CD4-positive, alpha-beta T cell (primary cell): ENCODE measurements around the gene C4orf50. TPM values are rescaled to one million over a fixed set of nuclear protein-coding genes. Genes with fewer than 3 reads are reported as not detected.

ENCODE experiments used
- ATAC-seq: fragments of 200-7000 bp; cut with Tn5 transposase; one replicate; pipeline ENCODE4 v1.10.0; 2022; ENCODE audit warnings: mild to moderate bottlenecking; ENCODE audit not compliant: poor library complexity
- CTCF ChIA-PET: fragments of 350-600 bp; sonication (Branson Sonifier 250); formaldehyde crosslinking; loops from one replicate; lab custom pipeline; 2021; ENCODE audit warnings: antibody characterized with exemption, inconsistent platforms; lab: Charles Lee
- POLR2A ChIA-PET: fragments of 350-600 bp; sonication (Branson Sonifier 250); formaldehyde crosslinking; loops from one replicate; lab custom pipeline; 2021; ENCODE audit warnings: antibody characterized with exemption, inconsistent platforms; lab: Charles Lee
- DNase-seq, 14 experiments: peaks; one replicate each; pipeline ENCODE4 v3.0.0-alpha.2; 2013 to 2020; ENCODE audit warnings: mixed read lengths in 2 of 14
- H3K27ac ChIP-seq, 2 donors: one replicate each; pipeline versions ENCODE4 v1.5.1 to v1.7.0; 2013; ENCODE audit warnings: low read length in 2 of 2, low read depth in 1 of 2, mild to moderate bottlenecking in 1 of 2
- H3K27me3 ChIP-seq, 2 experiments: 1 replicate in 1 of 2; 2 replicates in 1 of 2; pipeline versions ENCODE4 v1.6.1 to v1.7.0; 2013; ENCODE audit warnings: low read length in 2 of 2, control low read depth in 1 of 2, mild to moderate bottlenecking in 1 of 2, moderate library complexity in 1 of 2; ENCODE audit not compliant: insufficient read depth in 2 of 2, control insufficient read depth in 1 of 2
- H3K36me3 ChIP-seq: one replicate; pipeline ENCODE4 v1.6.1; 2013; ENCODE audit warnings: low read length, control low read depth; ENCODE audit not compliant: insufficient read depth
- H3K4me1 ChIP-seq: one replicate; pipeline ENCODE4 v1.6.1; 2013; ENCODE audit warnings: low read length, control low read depth; ENCODE audit not compliant: insufficient read depth
- H3K4me3 ChIP-seq: one replicate; pipeline ENCODE4 v1.5.1; 2013; ENCODE audit warnings: mild to moderate bottlenecking, low read length, moderate library complexity
- H3K9me3 ChIP-seq, 2 experiments: 1 replicate in 1 of 2; 2 replicates in 1 of 2; pipeline versions ENCODE4 v1.6.1 to v1.7.0; 2013; ENCODE audit warnings: low read length in 2 of 2, mild to moderate bottlenecking in 2 of 2, control low read depth in 1 of 2, moderate library complexity in 1 of 2; ENCODE audit not compliant: control insufficient read depth in 1 of 2, insufficient read depth in 1 of 2
- H3K27ac Mint-ChIP-seq: one replicate; pipeline ENCODE4 v1.8.0; 2020; ENCODE audit warnings: mixed read lengths
- H3K27me3 Mint-ChIP-seq: one replicate; pipeline ENCODE4 v1.8.0; 2021; ENCODE audit warnings: mixed read lengths
- H3K36me3 Mint-ChIP-seq: one replicate; pipeline ENCODE4 v1.8.0; 2021; ENCODE audit warnings: low read depth, mixed read lengths
- H3K4me1 Mint-ChIP-seq: one replicate; pipeline ENCODE4 v1.8.0; 2021; ENCODE audit warnings: low read depth, mixed read lengths
- H3K4me3 Mint-ChIP-seq: one replicate; pipeline ENCODE4 v1.8.0; 2020; ENCODE audit warnings: mild to moderate bottlenecking, mixed read lengths
- H3K9me3 Mint-ChIP-seq: one replicate; pipeline ENCODE4 v1.8.0; 2020; ENCODE audit warnings: mixed read lengths
- CTCF ChIP-seq: fragments of 200-600 bp; IDR thresholded peaks from one replicate; pipeline ENCODE4 v1.8.0; 2022; ENCODE audit warnings: antibody characterized with exemption, mild to moderate bottlenecking
- intact Hi-C, 2 experiments: fragments of 100-400 bp; cut with DNase I in 1 of 2; cut with micrococcal nuclease in 1 of 2; formaldehyde crosslinking; loops; one replicate each; pipeline versions ENCODE4 v1.15.1 to v1.9.0; 2023 to 2025; cut with DNase I, micrococcal nuclease
- total RNA-seq, 174 experiments: library from RNA in 2 of 174; stranded (reverse) in 2 of 174; gene quantifications; one replicate each; pipeline ENCODE4 v1.2.3 and lab custom pipeline; 2021 to 2026

Gene C4orf50
- total RNA-seq, 2 experiments from 2014 or later, result 0.16 to 0.20 TPM

- no peak overlapping the region for H3K27ac Mint-ChIP-seq
- CTCF ChIA-PET, result no interaction called here
Observed at GRCh38 chr4:5916229-5916628, 102.0 kb downstream of the C4orf50 start.

GRCh38 chr4:5913454-5913853 is 104.8 kb downstream of the C4orf50 start:
- no peak for DNase-seq
- TF ChIP-seq CTCF, result no peak
- no peak overlapping the region for H3K27ac Mint-ChIP-seq
- H3K27me3 Mint-ChIP-seq, result peaks cover 30% of the 10 kb centered on the region
- no peak overlapping the region for H3K4me3 Mint-ChIP-seq
- CTCF ChIA-PET, result no interaction called here
- intact Hi-C loops, result no loop called here
- no peaks in the 10 kb centered on the region for H3K36me3 Mint-ChIP-seq
- H3K27ac ChIP-seq, result no peak overlapping the region
- H3K27me3 ChIP-seq, result peaks cover 0 to 2% of the 10 kb centered on the region in 2 experiments
- no peaks in the 10 kb centered on the region for H3K4me1 ChIP-seq
- H3K9me3 ChIP-seq, result peaks cover 8 to 19% of the 10 kb centered on the region in 2 experiments
- peaks cover 5% of the 10 kb centered on the region for H3K9me3 Mint-ChIP-seq
- H3K36me3 ChIP-seq, result no peaks in the 10 kb centered on the region
- H3K4me3 ChIP-seq, result no peak overlapping the region
- ATAC-seq, result no peak
- no peaks in the 10 kb centered on the region for H3K4me1 Mint-ChIP-seq
- POLR2A ChIA-PET, result no interaction called here

More at GRCh38 chr4:5916229-5916628, 102.0 kb downstream of the C4orf50 start:
- H3K36me3 ChIP-seq, result no peaks in the 10 kb centered on the region
- intact Hi-C loops, result no loop called here
- POLR2A ChIA-PET, result no interaction called here
- H3K27me3 ChIP-seq, result peaks cover 0 to 2% of the 10 kb centered on the region in 2 experiments
- no peak overlapping the region for H3K4me3 ChIP-seq
- H3K27ac ChIP-seq, result no peak overlapping the region
- TF ChIP-seq CTCF, result no peak
- no peaks in the 10 kb centered on the region for H3K4me1 Mint-ChIP-seq
- DNase-seq, result no peak
- no peaks in the 10 kb centered on the region for H3K36me3 Mint-ChIP-seq
- H3K9me3 Mint-ChIP-seq, result peaks cover 5% of the 10 kb centered on the region
- H3K9me3 ChIP-seq, result peaks cover 8 to 17% of the 10 kb centered on the region in 2 experiments
- no peaks in the 10 kb centered on the region for H3K4me1 ChIP-seq
- ATAC-seq, result no peak
- peaks cover 35% of the 10 kb centered on the region for H3K27me3 Mint-ChIP-seq
- no peak overlapping the region for H3K4me3 Mint-ChIP-seq

GRCh38 chr4:5912614-5913019 is 105.6 kb downstream of the C4orf50 start:
- Mint-ChIP-seq H3K27ac (no peak overlapping the region), H3K9me3 (peaks cover 6% of the 10 kb centered on the region), H3K27me3 (peaks cover 34% of the 10 kb centered on the region), H3K4me1 (no peaks in the 10 kb centered on the region), H3K36me3 (no peaks in the 10 kb centered on the region), H3K4me3 (no peak overlapping the region)
- no peak overlapping the region for H3K27ac ChIP-seq
- DNase-seq (no peak), ATAC-seq (no peak)
- no peak overlapping the region for H3K4me3 ChIP-seq
- peaks cover 0 to 2% of the 10 kb centered on the region in 2 experiments for H3K27me3 ChIP-seq
- H3K36me3 ChIP-seq, result no peaks in the 10 kb centered on the region
- peaks cover 14 to 17% of the 10 kb centered on the region in 2 experiments for H3K9me3 ChIP-seq
- intact Hi-C loops, result no loop called here
- H3K4me1 ChIP-seq, result no peaks in the 10 kb centered on the region
- CTCF ChIA-PET, result no interaction called here
- no peak for TF ChIP-seq CTCF
- POLR2A ChIA-PET, result no interaction called here
